Measurements from ENCODE around the gene CLK2.
A peak's percentile ranks its signal among the peaks of the same experiment; 100 is the strongest.
"Not testable (repeated sequence)": the region's sequence is repeated elsewhere in the genome, so short reads cannot be mapped to it uniquely, and the experiment has no call there.

The CLK2 gene

DNA sequence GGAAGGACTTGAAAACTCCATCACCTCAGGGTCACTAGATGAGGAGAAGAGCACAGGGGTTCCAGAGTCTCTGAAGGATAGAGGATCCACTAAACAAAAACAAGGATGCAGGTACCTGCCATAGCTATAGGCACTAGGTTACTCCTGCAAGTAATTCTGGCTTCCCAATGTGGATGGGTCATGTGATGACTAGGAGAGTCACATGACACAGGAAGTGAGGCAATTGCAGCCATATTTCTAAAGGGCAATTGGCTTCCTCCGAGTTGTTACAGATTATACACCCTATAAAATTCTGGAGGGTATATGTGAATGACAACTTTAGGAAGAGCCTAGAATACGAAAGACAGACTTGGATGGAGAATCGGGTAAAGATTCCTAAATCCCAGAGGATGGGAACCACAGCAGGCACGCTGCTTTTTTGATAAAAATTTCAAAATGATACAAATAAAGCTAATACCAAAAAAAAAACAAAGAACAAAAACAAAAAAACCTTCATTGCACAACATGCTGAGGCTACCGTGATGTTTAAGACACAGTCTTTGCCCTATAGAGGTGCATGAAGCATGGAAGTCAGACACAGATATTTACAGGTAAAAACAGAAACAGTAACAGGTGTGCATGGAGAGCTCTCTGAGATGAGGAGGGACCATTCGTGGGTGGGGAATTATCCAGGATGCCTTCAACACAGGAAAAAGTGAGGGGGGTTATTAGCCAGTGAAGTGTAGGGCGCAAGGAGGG lies 54.3 kb downstream of the CLK2 start:
- no peak for DNase-seq (ENCODE audit: low spot score)
- ChIA-PET POLR2A (ENCODE audit: low non-redundant PET) (no interaction called here), CTCF (interaction anchor here (0.7 kb wide), 1 partner anchor 12 kb away, joined by 3 read pairs; no protein-coding TSS in a partner anchor)
- H3K27ac ChIP-seq, result peak overlapping the region; percentile 37; the same call in 1 of the 2 replicates
- TF ChIP-seq, protein P1, sequence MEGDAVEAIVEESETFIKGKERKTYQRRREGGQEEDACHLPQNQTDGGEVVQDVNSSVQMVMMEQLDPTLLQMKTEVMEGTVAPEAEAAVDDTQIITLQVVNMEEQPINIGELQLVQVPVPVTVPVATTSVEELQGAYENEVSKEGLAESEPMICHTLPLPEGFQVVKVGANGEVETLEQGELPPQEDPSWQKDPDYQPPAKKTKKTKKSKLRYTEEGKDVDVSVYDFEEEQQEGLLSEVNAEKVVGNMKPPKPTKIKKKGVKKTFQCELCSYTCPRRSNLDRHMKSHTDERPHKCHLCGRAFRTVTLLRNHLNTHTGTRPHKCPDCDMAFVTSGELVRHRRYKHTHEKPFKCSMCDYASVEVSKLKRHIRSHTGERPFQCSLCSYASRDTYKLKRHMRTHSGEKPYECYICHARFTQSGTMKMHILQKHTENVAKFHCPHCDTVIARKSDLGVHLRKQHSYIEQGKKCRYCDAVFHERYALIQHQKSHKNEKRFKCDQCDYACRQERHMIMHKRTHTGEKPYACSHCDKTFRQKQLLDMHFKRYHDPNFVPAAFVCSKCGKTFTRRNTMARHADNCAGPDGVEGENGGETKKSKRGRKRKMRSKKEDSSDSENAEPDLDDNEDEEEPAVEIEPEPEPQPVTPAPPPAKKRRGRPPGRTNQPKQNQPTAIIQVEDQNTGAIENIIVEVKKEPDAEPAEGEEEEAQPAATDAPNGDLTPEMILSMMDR (conservative IDR thresholded peaks at IDR 0.05; ENCODE audit: low read depth), result no peak

DNA sequence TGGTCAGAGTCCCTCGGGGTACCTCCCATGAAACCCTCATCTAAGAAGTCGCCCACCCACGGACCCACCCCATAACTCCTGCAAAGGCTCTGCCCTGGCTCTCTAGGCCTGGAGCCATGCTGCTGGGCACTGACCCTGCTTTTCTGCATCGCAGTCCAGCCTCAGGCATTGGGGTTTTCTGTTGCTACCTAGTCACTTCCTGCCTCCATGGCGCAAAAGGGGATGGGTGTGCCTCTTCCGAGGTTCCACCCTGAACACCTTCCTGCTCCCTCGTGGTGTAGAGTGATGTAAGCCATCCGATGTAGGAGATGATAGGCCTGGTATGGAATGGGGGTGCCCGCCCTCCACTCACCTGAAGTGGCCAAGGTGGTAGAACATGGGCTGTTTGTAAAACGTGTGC lies 58.6 kb downstream of the CLK2 start:
- POLR2A ChIA-PET (ENCODE audit: low non-redundant PET); CTCF ChIA-PET; H3K27ac ChIP-seq; DNase-seq (ENCODE audit: low spot score): not testable (repeated sequence)
